HepG2 (cell line): Measurements from ENCODE around the gene PSMA7. TPM values are rescaled to one million over a fixed set of nuclear protein-coding genes. Genes with fewer than 3 reads are reported as not detected.

Experiments
- FOXA1 ChIP-seq, 2 experiments: fragments of 450-650 bp in 1 of 2; sonication (generic) in 1 of 2; formaldehyde crosslinking in 1 of 2; IDR thresholded peaks; 2 replicates each; pipeline versions ENCODE4 v1.4.0 to v1.6.1; 2016 to 2020; ENCODE audit warnings: missing genetic modification reagents in 1 of 2
- STAG1 ChIP-seq: sonication (generic); formaldehyde crosslinking; IDR thresholded peaks from 2 replicates; pipeline ENCODE4 v1.4.0; 2020; ENCODE audit warnings: missing genetic modification reagents
- ZNF563 ChIP-seq: sonication (generic); formaldehyde crosslinking; IDR thresholded peaks from 2 replicates; pipeline ENCODE4 v1.8.0; 2022; ENCODE audit warnings: mild to moderate bottlenecking, moderate library complexity, missing genetic modification reagents
- ZNF850 ChIP-seq: sonication (generic); formaldehyde crosslinking; conservative IDR thresholded peaks from 2 replicates; pipeline ENCODE4 v1.9.0; 2021; ENCODE audit warnings: mild to moderate bottlenecking, missing genetic modification reagents
- polyA plus RNA-seq, 8 experiments: library from polyadenylated mRNA; depleted of rRNA in 3 of 8; stranded (reverse) in 7 of 8; unstranded in 1 of 8; fragments of >200 nt; fragmentation: Illumina TruSeq in 4 of 8; extraction: Trizol in 4 of 8; gene quantifications; 2 replicates each; pipeline versions ENCODE4 v1.2.1 to v1.2.3, GENCODE V29; 2011 to 2016; ENCODE audit warnings: low read depth in 4 of 8, missing spikeins in 1 of 8, mixed read lengths in 1 of 8; ENCODE audit not compliant: insufficient read depth in 1 of 8
- total RNA-seq, 5 experiments: library from RNA; depleted of rRNA; stranded (reverse); fragments of >200 nt; fragmentation: Illumina TruSeq; extraction: Trizol; gene quantifications; 2 replicates each; pipeline ENCODE4 v1.2.3, GENCODE V29; 2016; ENCODE audit warnings: low read depth in 1 of 5
- TF ChIP-seq, protein P1 (sequence below): sonication (generic); formaldehyde crosslinking; IDR thresholded peaks from 2 replicates; pipeline ENCODE4 v1.4.0; 2020; ENCODE audit warnings: mild to moderate bottlenecking, missing genetic modification reagents, borderline replicate concordance
- TF ChIP-seq, protein P2 (sequence below): sonication (generic); formaldehyde crosslinking; IDR thresholded peaks from 2 replicates; pipeline ENCODE4 v1.5.0; 2020; ENCODE audit warnings: missing genetic modification reagents
- TF ChIP-seq, protein P3 (sequence below): IDR thresholded peaks from 2 replicates; pipeline ENCODE4 v1.6.1; 2016; ENCODE audit warnings: control low read depth

Gene PSMA7
- total and polyA plus RNA-seq, 2 of the 13 experiments (the other 11 are each of a cell fraction or from before 2014, with no cell fraction given): 531 to 631 TPM

DNA sequence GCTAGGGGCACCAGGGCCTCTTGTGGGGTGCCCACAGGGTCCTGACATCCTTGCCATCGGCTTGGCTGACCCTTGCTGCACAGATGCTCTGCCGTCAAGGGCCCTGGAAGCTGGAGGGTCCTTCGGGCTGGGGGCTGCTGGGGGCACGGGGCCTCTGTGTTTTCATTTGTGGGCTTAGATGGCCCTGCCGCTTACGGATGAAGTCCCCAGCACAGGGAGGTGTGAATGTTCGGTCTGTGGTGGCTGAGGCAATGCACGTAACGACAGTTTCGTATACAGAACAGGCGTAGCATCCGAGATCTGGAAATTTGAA, 14.8 kb upstream of the PSMA7 start (continued):
- TF ChIP-seq, protein P1, sequence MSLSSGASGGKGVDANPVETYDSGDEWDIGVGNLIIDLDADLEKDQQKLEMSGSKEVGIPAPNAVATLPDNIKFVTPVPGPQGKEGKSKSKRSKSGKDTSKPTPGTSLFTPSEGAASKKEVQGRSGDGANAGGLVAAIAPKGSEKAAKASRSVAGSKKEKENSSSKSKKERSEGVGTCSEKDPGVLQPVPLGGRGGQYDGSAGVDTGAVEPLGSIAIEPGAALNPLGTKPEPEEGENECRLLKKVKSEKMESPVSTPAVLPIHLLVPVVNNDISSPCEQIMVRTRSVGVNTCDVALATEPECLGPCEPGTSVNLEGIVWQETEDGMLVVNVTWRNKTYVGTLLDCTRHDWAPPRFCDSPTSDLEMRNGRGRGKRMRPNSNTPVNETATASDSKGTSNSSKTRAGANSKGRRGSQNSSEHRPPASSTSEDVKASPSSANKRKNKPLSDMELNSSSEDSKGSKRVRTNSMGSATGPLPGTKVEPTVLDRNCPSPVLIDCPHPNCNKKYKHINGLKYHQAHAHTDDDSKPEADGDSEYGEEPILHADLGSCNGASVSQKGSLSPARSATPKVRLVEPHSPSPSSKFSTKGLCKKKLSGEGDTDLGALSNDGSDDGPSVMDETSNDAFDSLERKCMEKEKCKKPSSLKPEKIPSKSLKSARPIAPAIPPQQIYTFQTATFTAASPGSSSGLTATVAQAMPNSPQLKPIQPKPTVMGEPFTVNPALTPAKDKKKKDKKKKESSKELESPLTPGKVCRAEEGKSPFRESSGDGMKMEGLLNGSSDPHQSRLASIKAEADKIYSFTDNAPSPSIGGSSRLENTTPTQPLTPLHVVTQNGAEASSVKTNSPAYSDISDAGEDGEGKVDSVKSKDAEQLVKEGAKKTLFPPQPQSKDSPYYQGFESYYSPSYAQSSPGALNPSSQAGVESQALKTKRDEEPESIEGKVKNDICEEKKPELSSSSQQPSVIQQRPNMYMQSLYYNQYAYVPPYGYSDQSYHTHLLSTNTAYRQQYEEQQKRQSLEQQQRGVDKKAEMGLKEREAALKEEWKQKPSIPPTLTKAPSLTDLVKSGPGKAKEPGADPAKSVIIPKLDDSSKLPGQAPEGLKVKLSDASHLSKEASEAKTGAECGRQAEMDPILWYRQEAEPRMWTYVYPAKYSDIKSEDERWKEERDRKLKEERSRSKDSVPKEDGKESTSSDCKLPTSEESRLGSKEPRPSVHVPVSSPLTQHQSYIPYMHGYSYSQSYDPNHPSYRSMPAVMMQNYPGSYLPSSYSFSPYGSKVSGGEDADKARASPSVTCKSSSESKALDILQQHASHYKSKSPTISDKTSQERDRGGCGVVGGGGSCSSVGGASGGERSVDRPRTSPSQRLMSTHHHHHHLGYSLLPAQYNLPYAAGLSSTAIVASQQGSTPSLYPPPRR (CRISPR knock-in tag): no peak
- TF ChIP-seq, protein P2, sequence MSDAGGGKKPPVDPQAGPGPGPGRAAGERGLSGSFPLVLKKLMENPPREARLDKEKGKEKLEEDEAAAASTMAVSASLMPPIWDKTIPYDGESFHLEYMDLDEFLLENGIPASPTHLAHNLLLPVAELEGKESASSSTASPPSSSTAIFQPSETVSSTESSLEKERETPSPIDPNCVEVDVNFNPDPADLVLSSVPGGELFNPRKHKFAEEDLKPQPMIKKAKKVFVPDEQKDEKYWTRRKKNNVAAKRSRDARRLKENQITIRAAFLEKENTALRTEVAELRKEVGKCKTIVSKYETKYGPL (CRISPR knock-in tag): no peak
- no peak for TF ChIP-seq FOXA1 (IDR thresholded peaks at IDR 0.05)
- no peak for TF ChIP-seq FOXA1 (CRISPR knock-in tag; IDR thresholded peaks at IDR 0.05)
- TF ChIP-seq ZNF563: 0 out of 2 replicates have a peak, but pooled peaks have one; percentile 34
- no peak for TF ChIP-seq ZNF850 (CRISPR knock-in tag)
- TF ChIP-seq, protein P3, sequence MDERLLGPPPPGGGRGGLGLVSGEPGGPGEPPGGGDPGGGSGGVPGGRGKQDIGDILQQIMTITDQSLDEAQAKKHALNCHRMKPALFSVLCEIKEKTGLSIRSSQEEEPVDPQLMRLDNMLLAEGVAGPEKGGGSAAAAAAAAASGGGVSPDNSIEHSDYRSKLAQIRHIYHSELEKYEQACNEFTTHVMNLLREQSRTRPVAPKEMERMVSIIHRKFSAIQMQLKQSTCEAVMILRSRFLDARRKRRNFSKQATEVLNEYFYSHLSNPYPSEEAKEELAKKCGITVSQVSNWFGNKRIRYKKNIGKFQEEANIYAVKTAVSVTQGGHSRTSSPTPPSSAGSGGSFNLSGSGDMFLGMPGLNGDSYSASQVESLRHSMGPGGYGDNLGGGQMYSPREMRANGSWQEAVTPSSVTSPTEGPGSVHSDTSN (CRISPR knock-in tag): no peak
- no peak for TF ChIP-seq STAG1
